ACC112 (cell line): Measurements from ENCODE around the gene ARL5A.

Source experiments
- H2AFZ ChIP-seq: fragments of 200-600 bp; sonication (generic); one replicate; pipeline ENCODE4 v1.6.0; 2017; ENCODE audit warnings: antibody characterized with exemption, low read length; ENCODE audit not compliant: unreplicated experiment
- H3K27ac ChIP-seq: fragments of 200-600 bp; sonication (generic); 2 replicates; pipeline ENCODE4 v1.5.1; 2014; ENCODE audit warnings: low read depth, mild to moderate bottlenecking, antibody characterized with exemption, low read length, moderate library complexity
- H3K27me3 ChIP-seq: fragments of 200-600 bp; sonication (generic); 2 replicates; pipeline ENCODE4 v1.6.1; 2014; ENCODE audit warnings: mild to moderate bottlenecking, antibody characterized with exemption, low read length, moderate library complexity, mixed read lengths; ENCODE audit not compliant: insufficient read depth
- H3K36me3 ChIP-seq: fragments of 200-600 bp; sonication (generic); 2 replicates; pipeline ENCODE4 v1.6.1; 2016; ENCODE audit warnings: mild to moderate bottlenecking, antibody characterized with exemption, low read length, moderate library complexity, mixed read lengths; ENCODE audit not compliant: insufficient read depth
- H3K4me1 ChIP-seq: fragments of 200-600 bp; sonication (generic); one replicate; pipeline ENCODE4 v1.6.1; 2016; ENCODE audit warnings: low read length, mixed read lengths; ENCODE audit not compliant: insufficient read depth, unreplicated experiment, control insufficient read depth
- H3K4me3 ChIP-seq: fragments of 200-600 bp; sonication (generic); 2 replicates; pipeline ENCODE4 v1.5.1; 2014; ENCODE audit warnings: mild to moderate bottlenecking, low read depth, low read length
- H3K79me2 ChIP-seq: fragments of 200-600 bp; sonication (generic); one replicate; pipeline ENCODE4 v1.6.0; 2016; ENCODE audit warnings: low read length; ENCODE audit not compliant: control insufficient read depth, unreplicated experiment, insufficient read depth

Gene ARL5A

DNA sequence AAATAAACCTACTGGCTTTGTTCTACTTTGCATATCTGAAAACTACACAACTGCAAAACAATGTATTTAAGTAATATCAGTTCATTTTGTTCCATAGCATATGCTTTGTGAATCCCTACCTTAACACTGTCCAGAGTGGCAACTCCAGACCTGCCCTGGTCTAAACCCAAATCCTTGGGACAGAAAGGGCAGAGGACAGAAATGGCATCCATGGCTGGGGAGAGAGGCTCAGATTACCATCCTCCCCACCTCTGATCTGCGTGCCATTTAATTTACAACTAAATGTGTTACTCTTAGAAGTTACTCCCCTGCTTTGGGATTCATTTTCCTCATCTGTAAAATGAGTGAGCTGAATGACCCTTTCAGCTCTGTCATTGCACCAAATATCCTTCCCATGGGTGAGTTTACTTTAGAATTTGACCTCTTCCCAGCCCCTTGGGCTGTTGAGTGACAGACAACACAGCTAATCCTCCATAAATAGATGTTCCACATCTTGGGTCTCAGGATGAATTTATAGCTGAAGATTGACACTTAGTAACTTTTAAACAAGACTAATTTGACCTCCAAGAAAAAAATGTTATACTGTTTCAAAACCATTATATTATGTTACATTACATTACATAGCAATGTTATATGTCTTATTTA is 73.8 kb downstream of the ARL5A start:
- no peak overlapping the region for H2AFZ ChIP-seq
- no peaks in the 10 kb centered on the region for H3K79me2 ChIP-seq
- no peaks in the 10 kb centered on the region for H3K4me1 ChIP-seq
- H3K4me3 ChIP-seq = no peak overlapping the region
- H3K36me3 ChIP-seq = no peaks in the 10 kb centered on the region
- H3K27me3 ChIP-seq = no peaks in the 10 kb centered on the region
- H3K27ac ChIP-seq = no peak overlapping the region

DNA sequence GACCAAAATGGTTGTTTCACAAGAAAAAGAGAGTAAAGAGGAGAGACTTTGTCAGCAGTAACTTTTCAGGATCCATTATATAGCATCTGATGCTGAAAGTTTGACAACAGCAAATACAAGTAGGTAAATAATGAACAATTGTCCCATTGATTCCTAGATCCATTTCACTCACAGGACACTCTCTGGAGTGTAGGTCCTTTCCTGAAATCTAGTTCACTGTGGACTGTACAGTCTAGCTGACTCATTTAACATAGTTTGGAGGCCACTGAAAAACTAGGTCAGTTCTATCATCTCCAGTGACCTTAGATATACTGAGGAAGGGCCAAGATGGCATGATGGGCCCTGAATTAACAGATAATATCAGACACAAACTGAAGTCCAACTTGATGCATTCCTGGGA is 74.7 kb downstream of the ARL5A start:
- Histone ChIP-seq H3K27ac (no peak overlapping the region), H3K4me3 (no peak overlapping the region), H2AFZ (no peak overlapping the region), H3K36me3 (no peaks in the 10 kb centered on the region), H3K79me2 (no peaks in the 10 kb centered on the region), H3K27me3 (no peaks in the 10 kb centered on the region), H3K4me1 (no peaks in the 10 kb centered on the region)
